Measurements from ENCODE around the gene PPP1R26. TPM values are rescaled to one million over a fixed set of nuclear protein-coding genes. Genes with fewer than 3 reads are reported as not detected.

The PPP1R26 gene
- total and polyA plus RNA-seq, 2 of the 8 experiments (the other 6 are each of a cell fraction or from before 2014, with no cell fraction given): 9.8 to 32.7 TPM

GRCh38 chr9:135508211-135508820 is 28.7 kb downstream of the PPP1R26 start (continued):
- TF ChIP-seq SIN3A (conservative IDR thresholded peaks at IDR 0.05 in 1 of 2, IDR thresholded peaks at IDR 0.05 in 1 of 2; ENCODE audit: low read depth in 1 of 2, low read length in 2 of 2): no peak
- TF ChIP-seq ASH2L (IDR thresholded peaks at IDR 0.05; ENCODE audit: low read length): no peak
- no peak for TF ChIP-seq EGR1 (IDR thresholded peaks at IDR 0.05; ENCODE audit: borderline replicate concordance, low read depth, low read length)
